HG02571 (cell line): ENCODE measurements around the gene HERC2.

Experiments
- ATAC-seq: cut with Tn5 transposase; IDR thresholded peaks from one replicate; pipeline ENCODE4 v1.9.1; 2021; ENCODE audit warnings: mild to moderate bottlenecking, moderate library complexity; ENCODE audit not compliant: unreplicated experiment

HERC2 gene

GRCh38 chr15:28079313-28079969 is 242.5 kb downstream of the HERC2 start:
- ATAC-seq: no peak

GRCh38 chr15:28078191-28078719 is 243.7 kb downstream of the HERC2 start:
- no peak for ATAC-seq

- no peak for ATAC-seq
These were observed 246.4 kb downstream of the HERC2 start for GRCh38 chr15:28075573-28075972.

- ATAC-seq: no peak
These were observed 253.0 kb downstream of the HERC2 start for GRCh38 chr15:28068930-28069329.

GRCh38 chr15:28066231-28066630 is 255.7 kb downstream of the HERC2 start:
- no peak for ATAC-seq
